Tibial nerve (tissue), 4 donors: ENCODE results near the gene MOB1B. TPM values are rescaled to one million over a fixed set of nuclear protein-coding genes. Genes with fewer than 3 reads are reported as not detected.

Source experiments
- DNase-seq, 2 donors: peaks; one replicate each; pipeline ENCODE4 v3.0.0-alpha.2; 2019; ENCODE audit warnings: low spot score in 2 of 2
- H3K27ac ChIP-seq, 4 donors: fragments of 200-600 bp; sonication (generic) in 3 of 4; one replicate each; pipeline ENCODE4 v1.5.1; 2017 to 2019; ENCODE audit warnings: mild to moderate bottlenecking in 1 of 4
- H3K27me3 ChIP-seq, 2 donors: fragments of 200-600 bp; sonication (generic) in 1 of 2; one replicate each; pipeline versions ENCODE4 v1.5.1 to v1.6.0; 2017 to 2019
- H3K36me3 ChIP-seq, 3 donors: fragments of 200-600 bp; sonication (generic); one replicate each; pipeline ENCODE4 v1.5.1; 2018 to 2019
- H3K4me1 ChIP-seq, 4 donors: fragments of 200-600 bp; sonication (generic) in 3 of 4; one replicate each; pipeline ENCODE4 v1.5.1; 2017 to 2019
- H3K4me3 ChIP-seq, 4 donors: fragments of 200-600 bp; sonication (generic) in 3 of 4; one replicate each; pipeline ENCODE4 v1.5.1; 2017 to 2019; ENCODE audit warnings: mild to moderate bottlenecking in 1 of 4, moderate library complexity in 1 of 4
- H3K9me3 ChIP-seq, 4 donors: fragments of 200-600 bp; sonication (generic) in 3 of 4; one replicate each; pipeline ENCODE4 v1.5.1; 2017 to 2019
- CTCF ChIP-seq, 5 experiments: fragments of 200-600 bp in 3 of 5; fragments of 450-650 bp in 2 of 5; sonication (generic) in 3 of 5; IDR thresholded peaks; one replicate each; pipeline ENCODE4 v1.5.1; 2016 to 2019; ENCODE audit warnings: antibody characterized with exemption in 5 of 5, mild to moderate bottlenecking in 3 of 5, moderate library complexity in 2 of 5
- EP300 ChIP-seq, 2 donors: sonication (generic); formaldehyde crosslinking; IDR thresholded peaks; one replicate each; pipeline ENCODE4 v1.6.1; 2017; ENCODE audit warnings: antibody characterized with exemption in 2 of 2, mild to moderate bottlenecking in 1 of 2
- POLR2A ChIP-seq, 2 donors: fragments of 450-650 bp; IDR thresholded peaks; one replicate each; pipeline ENCODE4 v1.6.1; 2017; ENCODE audit warnings: antibody characterized with exemption in 2 of 2, mild to moderate bottlenecking in 2 of 2, moderate library complexity in 2 of 2
- WGBS, 2 donors: methylation state at CpG; one replicate each; pipeline ENCODE4 v1.1.5; 2018; 5-methylcytosine and 5-hydroxymethylcytosine counted together
- total RNA-seq, 4 donors: library from RNA; depleted of rRNA; stranded (reverse); fragments of >200 nt; gene quantifications; one replicate each; pipeline ENCODE4 v1.1.0, GENCODE V29; 2016

MOB1B gene
- total RNA-seq, 4 donors from 2014 or later = 12.7 to 23.8 (median 18.2) TPM

- Histone ChIP-seq H3K27ac (no peak overlapping the region), H3K4me3 (no peak overlapping the region), H3K36me3 (peaks cover 0 to 3% (median 0%) of the 10 kb centered on the region in 3 donors), H3K9me3 (no peaks in the 10 kb centered on the region), H3K4me1 (peaks cover 0 to 8% (median 0%) of the 10 kb centered on the region in 4 donors), H3K27me3 (no peaks in the 10 kb centered on the region)
- no peak for TF ChIP-seq EP300 (IDR thresholded peaks at IDR 0.05)
- no peak for TF ChIP-seq POLR2A (IDR thresholded peaks at IDR 0.05)
- no peak for TF ChIP-seq CTCF (IDR thresholded peaks at IDR 0.05)
- DNase-seq = no peak
Measured at GRCh38 chr4:70943114-70943513, 40.9 kb downstream of the MOB1B start.

GRCh38 chr4:70945046-70945445, 42.9 kb downstream of the MOB1B start:
- peaks cover 0 to 15% (median 0%) of the 10 kb centered on the region in 4 donors for H3K4me1 ChIP-seq
- TF ChIP-seq EP300 (IDR thresholded peaks at IDR 0.05) = no peak
- no peak overlapping the region for H3K27ac ChIP-seq
- 42 to 45% methylated on average over 3 of the region's 3 CpGs for WGBS, 2 donors
- H3K36me3 ChIP-seq = no peaks in the 10 kb centered on the region
- DNase-seq = no peak
- no peaks in the 10 kb centered on the region for H3K9me3 ChIP-seq
- H3K4me3 ChIP-seq = no peak overlapping the region
- H3K27me3 ChIP-seq = no peaks in the 10 kb centered on the region

GRCh38 chr4:70945452-70946055, 43.4 kb downstream of the MOB1B start:
- Histone ChIP-seq H3K4me1 (peaks cover 0 to 15% (median 0%) of the 10 kb centered on the region in 4 donors), H3K9me3 (no peaks in the 10 kb centered on the region), H3K27ac (no peak overlapping the region), H3K4me3 (no peak overlapping the region), H3K27me3 (no peaks in the 10 kb centered on the region), H3K36me3 (no peaks in the 10 kb centered on the region)
- no peak for TF ChIP-seq CTCF (IDR thresholded peaks at IDR 0.05)
- no peak for TF ChIP-seq EP300 (IDR thresholded peaks at IDR 0.05)
- TF ChIP-seq POLR2A (IDR thresholded peaks at IDR 0.05) = no peak
- WGBS, 2 donors = 83 to 84% methylated on average over 3 of the region's 3 CpGs
- no peak for DNase-seq

DNA sequence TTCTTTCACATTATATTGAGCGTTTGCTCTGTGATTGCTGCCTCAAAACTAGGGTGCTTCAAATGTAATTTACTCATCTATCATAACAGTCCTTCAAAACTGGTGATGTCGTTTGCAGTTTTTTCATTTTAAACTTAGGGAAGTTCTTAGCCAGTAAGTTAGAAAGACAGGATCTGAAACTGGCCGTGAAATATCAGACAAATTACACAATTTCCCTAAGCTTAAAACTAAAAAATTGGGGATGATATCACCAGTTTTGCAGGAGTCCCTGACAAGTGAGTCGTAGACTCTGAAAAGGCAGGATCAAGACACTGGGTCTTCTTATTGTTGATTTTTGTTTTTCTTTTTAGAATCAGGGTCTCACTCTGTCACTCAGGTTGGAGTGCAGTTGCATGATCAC, 44.8 kb downstream of the MOB1B start:
- WGBS, 2 donors = 72 to 86% methylated on average over 4 of the region's 4 CpGs
- Histone ChIP-seq H3K4me1 (peaks cover 0 to 15% (median 0%) of the 10 kb centered on the region in 4 donors), H3K9me3 (no peaks in the 10 kb centered on the region), H3K27ac (no peak overlapping the region), H3K4me3 (no peak overlapping the region), H3K36me3 (no peaks in the 10 kb centered on the region), H3K27me3 (no peaks in the 10 kb centered on the region)
- DNase-seq = no peak
- TF ChIP-seq POLR2A (IDR thresholded peaks at IDR 0.05) (no peak), CTCF (IDR thresholded peaks at IDR 0.05) (no peak), EP300 (IDR thresholded peaks at IDR 0.05) (no peak)

GRCh38 chr4:70948665-70949260, 46.6 kb downstream of the MOB1B start:
- Histone ChIP-seq H3K27ac (no peak overlapping the region), H3K36me3 (no peaks in the 10 kb centered on the region), H3K4me3 (no peak overlapping the region), H3K9me3 (no peaks in the 10 kb centered on the region), H3K27me3 (no peaks in the 10 kb centered on the region), H3K4me1 (peaks cover 0 to 15% (median 0%) of the 10 kb centered on the region in 4 donors)
- DNase-seq = no peak
- no peak for TF ChIP-seq EP300 (IDR thresholded peaks at IDR 0.05)
- TF ChIP-seq POLR2A (IDR thresholded peaks at IDR 0.05) = no peak
- TF ChIP-seq CTCF (IDR thresholded peaks at IDR 0.05) = no peak
- WGBS, 2 donors = 81 to 87% methylated on average over 5 of the region's 5 CpGs
